ENCODE measurements around the gene PRPF8. TPM values are rescaled to one million over a fixed set of nuclear protein-coding genes. Genes with fewer than 3 reads are reported as not detected.

Gene PRPF8
- total and polyA plus RNA-seq, 2 of the 13 experiments (the other 11 are each of a cell fraction or from before 2014, with no cell fraction given): 112 to 179 TPM

DNA sequence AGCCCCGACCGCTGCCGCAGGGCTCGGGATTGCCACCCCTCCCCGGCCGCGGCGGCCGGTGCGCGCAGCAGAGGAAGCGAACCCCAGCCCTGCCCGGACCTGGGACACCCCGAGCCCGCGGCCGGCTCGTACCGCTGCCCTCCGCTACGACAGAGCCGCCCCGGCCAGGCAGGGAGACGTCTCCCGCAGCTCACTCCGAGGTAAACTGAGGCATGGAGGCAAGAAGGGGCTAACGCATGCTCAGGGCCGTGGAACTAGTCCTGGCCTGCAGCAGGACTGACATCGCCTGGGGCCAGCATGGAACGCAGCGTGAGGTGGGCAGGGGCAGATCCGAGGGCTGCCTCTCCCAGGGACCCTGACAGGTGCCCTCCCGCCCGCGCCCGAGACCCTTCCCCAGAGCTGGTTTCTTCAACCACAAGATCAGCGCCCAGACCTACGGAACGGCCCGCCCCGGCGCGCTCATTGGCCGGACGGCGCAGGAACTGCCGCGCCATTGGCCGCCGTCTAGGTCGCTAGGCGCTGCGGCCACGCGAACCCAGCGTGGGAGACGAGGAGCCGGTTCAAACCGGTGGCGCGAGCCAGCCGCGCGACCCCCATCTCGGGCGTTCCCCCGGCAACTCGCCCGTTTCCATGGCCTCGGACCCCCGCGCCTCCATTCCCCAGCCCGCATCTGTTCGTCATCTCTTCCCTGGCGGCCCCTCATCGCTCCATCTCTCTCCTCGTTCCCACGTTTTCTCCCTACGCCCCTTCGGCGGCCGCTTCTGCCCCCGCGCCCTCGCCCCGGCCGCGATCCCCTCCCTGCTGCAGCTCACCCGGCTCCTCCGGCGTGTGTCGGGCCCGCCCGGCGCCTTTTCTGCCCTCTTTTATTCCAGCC, 56.4 kb downstream of the PRPF8 start, which contains the start of gene SLC43A2 (continued):
- TF ChIP-seq BCL6 (CRISPR knock-in tag; IDR thresholded peaks at IDR 0.05): no peak
- TF ChIP-seq KLF11 (CRISPR knock-in tag; IDR thresholded peaks at IDR 0.05): no peak
- peak; percentile 30 for TF ChIP-seq ZNF407 (CRISPR knock-in tag; IDR thresholded peaks at IDR 0.05; ENCODE audit: not compliant biosample characterization)
- no peak for TF ChIP-seq ZNF281 (CRISPR knock-in tag; IDR thresholded peaks at IDR 0.05; ENCODE audit: borderline replicate concordance)
- no peak for TF ChIP-seq IRF2 (CRISPR knock-in tag; IDR thresholded peaks at IDR 0.05)
- TF ChIP-seq TCF12 (IDR thresholded peaks at IDR 0.05): no peak
- TF ChIP-seq TCF12 (CRISPR knock-in tag; IDR thresholded peaks at IDR 0.05): no peak
- TF ChIP-seq GLMP (CRISPR knock-in tag; IDR thresholded peaks at IDR 0.05; ENCODE audit: borderline replicate concordance): no peak
- TF ChIP-seq ATF6 (CRISPR knock-in tag; conservative IDR thresholded peaks at IDR 0.05): no peak
- no peak for TF ChIP-seq HBP1 (CRISPR knock-in tag; IDR thresholded peaks at IDR 0.05; ENCODE audit: low read depth)
- TF ChIP-seq ZNF546 (CRISPR knock-in tag; conservative IDR thresholded peaks at IDR 0.05): 0 out of 2 replicates have a peak, but pooled peaks have one; percentile 42
